D341Med (cell line): ENCODE measurements around the gene ACTL7A.

Source experiments
- DNase-seq: peaks from one replicate; pipeline ENCODE4 v3.0.0; 2012; ENCODE audit warnings: low spot score

The ACTL7A gene

GRCh38 chr9:108850293-108850897, 11.7 kb upstream of the ACTL7A start:
- DNase-seq: no peak

GRCh38 chr9:108851138-108851537, 10.9 kb upstream of the ACTL7A start:
- no peak for DNase-seq

- no peak for DNase-seq
Measured at GRCh38 chr9:108852079-108852478, 10.0 kb upstream of the ACTL7A start.

- DNase-seq: no peak
Measured at GRCh38 chr9:108854094-108854493, 8.0 kb upstream of the ACTL7A start.

- DNase-seq: no peak
Measured at GRCh38 chr9:108854641-108855528, 7.2 kb upstream of the ACTL7A start.

GRCh38 chr9:108855529-108855886, 6.6 kb upstream of the ACTL7A start:
- no peak for DNase-seq

- DNase-seq: no peak
Measured at GRCh38 chr9:108855888-108856287, 6.2 kb upstream of the ACTL7A start, which contains the start of gene ACTL7B. TSS of gene ACTL7B (minus strand) at chr9:108855986. CDS start at chr9:108855930, 56 bp downstream.

- DNase-seq: no peak
Measured at GRCh38 chr9:108857572-108857971, 4.5 kb upstream of the ACTL7A start.

- DNase-seq: no peak
Measured at GRCh38 chr9:108859459-108860114, 2.5 kb upstream of the ACTL7A start.

- no peak for DNase-seq
Measured at GRCh38 chr9:108860354-108860753, 1.7 kb upstream of the ACTL7A start.

- DNase-seq: no peak
Measured at GRCh38 chr9:108860764-108861163, 1.3 kb upstream of the ACTL7A start.

GRCh38 chr9:108861464-108861863, 602 bp upstream of the ACTL7A start:
- no peak for DNase-seq

- DNase-seq: no peak
Measured at GRCh38 chr9:108863891-108864290, 1.8 kb downstream of the ACTL7A start.

- DNase-seq: no peak
Measured at GRCh38 chr9:108864446-108864845, 2.4 kb downstream of the ACTL7A start.

- no peak for DNase-seq
Measured at GRCh38 chr9:108865037-108865436, 3.0 kb downstream of the ACTL7A start.

GRCh38 chr9:108866001-108866420, 3.9 kb downstream of the ACTL7A start:
- DNase-seq: no peak

- DNase-seq: no peak
Measured at GRCh38 chr9:108867116-108867515, 5.0 kb downstream of the ACTL7A start.

- DNase-seq: no peak
Measured at GRCh38 chr9:108867829-108868228, 5.8 kb downstream of the ACTL7A start.

GRCh38 chr9:108869092-108869725, 7.1 kb downstream of the ACTL7A start:
- DNase-seq: no peak

GRCh38 chr9:108874058-108874788, 12.2 kb downstream of the ACTL7A start:
- DNase-seq: no peak

GRCh38 chr9:108876425-108876824, 14.4 kb downstream of the ACTL7A start:
- no peak for DNase-seq

- no peak for DNase-seq
Measured at GRCh38 chr9:108877524-108877923, 15.5 kb downstream of the ACTL7A start.
